K562 (cell line): ENCODE data around the gene SCFD2. TPM values are rescaled to one million over a fixed set of nuclear protein-coding genes. Genes with fewer than 3 reads are reported as not detected.

Experiments used
- AFF4 ChIP-seq: sonication (generic); formaldehyde crosslinking; IDR thresholded peaks from 2 replicates; pipeline ENCODE4 v1.8.0; 2023; ENCODE audit warnings: mild to moderate bottlenecking, missing genetic modification reagents
- ATF3 ChIP-seq, 2 experiments: fragments of 450-650 bp in 1 of 2; sonication (generic) in 1 of 2; formaldehyde crosslinking in 1 of 2; IDR thresholded peaks in 1 of 2; conservative IDR thresholded peaks in 1 of 2; 2 replicates each; pipeline versions ENCODE4 v1.6.1 to v1.8.1; 2016 to 2023; ENCODE audit warnings: mild to moderate bottlenecking in 2 of 2, moderate library complexity in 2 of 2, inconsistent platforms in 1 of 2, missing genetic modification reagents in 1 of 2
- BCLAF1 ChIP-seq, 2 experiments: fragments of 450-650 bp in 1 of 2; IDR thresholded peaks; 2 replicates each; pipeline ENCODE4 v1.6.1; 2011 to 2017; ENCODE audit warnings: low read depth in 2 of 2, antibody characterized with exemption in 1 of 2, borderline replicate concordance in 1 of 2, low read length in 1 of 2, mild to moderate bottlenecking in 1 of 2, mixed read lengths in 1 of 2; ENCODE audit not compliant: control insufficient read depth in 1 of 2
- CREB3 ChIP-seq: fragments of 450-650 bp; conservative IDR thresholded peaks from 2 replicates; pipeline ENCODE4 v1.6.1; 2016; ENCODE audit warnings: missing genetic modification characterization, low read depth, mild to moderate bottlenecking, missing compliant biosample characterization, moderate library complexity
- HOMEZ ChIP-seq: fragments of 250-450 bp; sonication (Bioruptor Pico); IDR thresholded peaks from 2 replicates; pipeline ENCODE4 v1.4.0; 2020; ENCODE audit warnings: mild to moderate bottlenecking, moderate library complexity
- LCOR ChIP-seq: sonication (generic); formaldehyde crosslinking; IDR thresholded peaks from 2 replicates; pipeline ENCODE4 v1.8.0; 2022; ENCODE audit warnings: mild to moderate bottlenecking, missing genetic modification reagents
- LEF1 ChIP-seq: fragments of 450-650 bp; IDR thresholded peaks from 2 replicates; pipeline ENCODE4 v1.6.1; 2016; ENCODE audit warnings: mild to moderate bottlenecking
- NFXL1 ChIP-seq: fragments of 450-650 bp; formaldehyde crosslinking; IDR thresholded peaks from 2 replicates; pipeline ENCODE4 v1.4.0; 2021; ENCODE audit warnings: mild to moderate bottlenecking
- RB1 ChIP-seq: fragments of 450-650 bp; IDR thresholded peaks from 2 replicates; pipeline ENCODE4 v1.6.1; 2017; ENCODE audit warnings: low read depth, mild to moderate bottlenecking
- RFX1 ChIP-seq: fragments of 450-650 bp; IDR thresholded peaks from 2 replicates; pipeline ENCODE4 v1.6.1; 2016; ENCODE audit warnings: mild to moderate bottlenecking, moderate library complexity
- SP2 ChIP-seq: IDR thresholded peaks from 2 replicates; pipeline ENCODE4 v1.6.1; 2011; ENCODE audit warnings: mild to moderate bottlenecking, low read depth, low read length, moderate library complexity; ENCODE audit not compliant: poor library complexity, severe bottlenecking; ENCODE audit errors: extremely low read depth
- STAT5A ChIP-seq: IDR thresholded peaks from 2 replicates; pipeline ENCODE4 v1.6.1; 2012; ENCODE audit warnings: low read length, inconsistent platforms, borderline replicate concordance
- polyA plus RNA-seq, 8 experiments: library from polyadenylated mRNA; depleted of rRNA in 4 of 8; stranded (reverse) in 5 of 8; unstranded in 3 of 8; fragments of >200 nt; fragmentation: Nextera tagmentation in 2 of 8; fragmentation: Illumina TruSeq in 1 of 8; extraction: Ambion mirVana in 2 of 8; extraction: Trizol in 1 of 8; gene quantifications; 2 replicates each; pipeline versions ENCODE4 v1.2.1 to v1.2.3, GENCODE V29; 2011 to 2014; ENCODE audit warnings: inconsistent platforms in 1 of 8, missing spikeins in 1 of 8
- total RNA-seq, 7 experiments: library from RNA; depleted of rRNA in 6 of 7; stranded (reverse); fragments of >200 nt in 6 of 7; fragmentation: Illumina TruSeq in 2 of 7; extraction: Trizol in 2 of 7; gene quantifications; 2 replicates each; pipeline versions ENCODE4 v1.2.1 to v1.2.3, GENCODE V29; 2011 to 2021; ENCODE audit warnings: low replicate concordance in 1 of 7

Gene SCFD2
- total and polyA plus RNA-seq, 9 of the 15 experiments (the other 6 are each of a cell fraction or from before 2014, with no cell fraction given): 5.7 to 30.3 (median 22.8) TPM

GRCh38 chr4:53019485-53020382 is 346.1 kb downstream of the SCFD2 start (continued):
- TF ChIP-seq BCLAF1 (IDR thresholded peaks at IDR 0.05; ENCODE audit: borderline replicate concordance in 1 of 2, control insufficient read depth in 1 of 2, low read depth in 2 of 2, low read length in 1 of 2): no peak
- no peak for TF ChIP-seq LCOR
- no peak for TF ChIP-seq RB1
- TF ChIP-seq LEF1: 0 out of 2 replicates have a peak, but pooled peaks have one; percentile 27
- no peak for TF ChIP-seq SP2
- TF ChIP-seq AFF4 (CRISPR knock-in tag): no peak
- no peak for TF ChIP-seq HOMEZ
- peak; percentile 40; the same call in 1 of the 2 replicates for TF ChIP-seq RFX1
- peak; percentile 30; the same call in 1 of the 2 replicates for TF ChIP-seq STAT5A
- no peak for TF ChIP-seq NFXL1 (CRISPR knock-in tag)
- TF ChIP-seq ATF3 (IDR thresholded peaks at IDR 0.05): peak; percentile 29; the same call in 1 of the 2 replicates
- no peak for TF ChIP-seq ATF3 (CRISPR knock-in tag; conservative IDR thresholded peaks at IDR 0.05)
- no peak for TF ChIP-seq CREB3 (tag)
